ENCODE results near the gene GSG1L. TPM values are rescaled to one million over a fixed set of nuclear protein-coding genes. Genes with fewer than 3 reads are reported as not detected.
"Not testable (repeated sequence)": the region's sequence is repeated elsewhere in the genome, so short reads cannot be mapped to it uniquely, and the experiment has no call there.

Gene GSG1L
- total RNA-seq, 1 donor from 2014 or later, result not detected

GRCh38 chr16:27943766-27944165 lies 119.7 kb downstream of the GSG1L start:
- Histone ChIP-seq H3K36me3 (ENCODE audit: control insufficient read depth, insufficient read depth, low read length) (no peaks in the 10 kb centered on the region), H3K4me3 (ENCODE audit: low read depth, low read length) (no peak overlapping the region), H3K27me3 (ENCODE audit: control insufficient read depth, insufficient read depth, low read length) (peaks cover 6% of the 10 kb centered on the region)
- no peak for DNase-seq (ENCODE audit: low read depth)
- no peak for TF ChIP-seq CTCF (IDR thresholded peaks at IDR 0.05; ENCODE audit: insufficient read depth, low read length, poor library complexity, severe bottlenecking)

- not testable (repeated sequence) for H3K27me3 ChIP-seq (ENCODE audit: control insufficient read depth, insufficient read depth, low read length); H3K36me3 ChIP-seq (ENCODE audit: control insufficient read depth, insufficient read depth, low read length); DNase-seq (ENCODE audit: low read depth); H3K4me3 ChIP-seq (ENCODE audit: low read depth, low read length)
These were observed 121.4 kb downstream of the GSG1L start for GRCh38 chr16:27942071-27942470.

GRCh38 chr16:27935076-27935475 lies 128.4 kb downstream of the GSG1L start:
- TF ChIP-seq CTCF (IDR thresholded peaks at IDR 0.05; ENCODE audit: insufficient read depth, low read length, poor library complexity, severe bottlenecking), result no peak
- DNase-seq (ENCODE audit: low read depth), result no peak
- Histone ChIP-seq H3K4me3 (ENCODE audit: low read depth, low read length) (no peak overlapping the region), H3K36me3 (ENCODE audit: control insufficient read depth, insufficient read depth, low read length) (no peaks in the 10 kb centered on the region), H3K27me3 (ENCODE audit: control insufficient read depth, insufficient read depth, low read length) (no peaks in the 10 kb centered on the region)

- H3K4me3 ChIP-seq (ENCODE audit: low read depth, low read length), result no peak overlapping the region
- DNase-seq (ENCODE audit: low read depth), result no peak
- no peaks in the 10 kb centered on the region for H3K36me3 ChIP-seq (ENCODE audit: control insufficient read depth, insufficient read depth, low read length)
- TF ChIP-seq CTCF (IDR thresholded peaks at IDR 0.05; ENCODE audit: insufficient read depth, low read length, poor library complexity, severe bottlenecking), result no peak
- no peaks in the 10 kb centered on the region for H3K27me3 ChIP-seq (ENCODE audit: control insufficient read depth, insufficient read depth, low read length)
These were observed 130.9 kb downstream of the GSG1L start for GRCh38 chr16:27932542-27933135.

- Histone ChIP-seq H3K27me3 (ENCODE audit: control insufficient read depth, insufficient read depth, low read length) (no peaks in the 10 kb centered on the region), H3K36me3 (ENCODE audit: control insufficient read depth, insufficient read depth, low read length) (no peaks in the 10 kb centered on the region), H3K4me3 (ENCODE audit: low read depth, low read length) (no peak overlapping the region)
- no peak for TF ChIP-seq CTCF (IDR thresholded peaks at IDR 0.05; ENCODE audit: insufficient read depth, low read length, poor library complexity, severe bottlenecking)
- DNase-seq (ENCODE audit: low read depth), result no peak
These were observed 133.7 kb downstream of the GSG1L start for GRCh38 chr16:27929818-27930217.

GRCh38 chr16:27928542-27928941 lies 135.0 kb downstream of the GSG1L start:
- no peak for DNase-seq (ENCODE audit: low read depth)
- H3K4me3 ChIP-seq (ENCODE audit: low read depth, low read length), result no peak overlapping the region
- H3K36me3 ChIP-seq (ENCODE audit: control insufficient read depth, insufficient read depth, low read length), result no peaks in the 10 kb centered on the region
- TF ChIP-seq CTCF (IDR thresholded peaks at IDR 0.05; ENCODE audit: insufficient read depth, low read length, poor library complexity, severe bottlenecking), result no peak
- no peaks in the 10 kb centered on the region for H3K27me3 ChIP-seq (ENCODE audit: control insufficient read depth, insufficient read depth, low read length)

All from kidney epithelial cell (primary cell).